ENCODE results near the gene CUTC. TPM values are rescaled to one million over a fixed set of nuclear protein-coding genes. Genes with fewer than 3 reads are reported as not detected.

CUTC gene
- total RNA-seq, 1 experiment from 2014 or later = 15.0 TPM

DNA sequence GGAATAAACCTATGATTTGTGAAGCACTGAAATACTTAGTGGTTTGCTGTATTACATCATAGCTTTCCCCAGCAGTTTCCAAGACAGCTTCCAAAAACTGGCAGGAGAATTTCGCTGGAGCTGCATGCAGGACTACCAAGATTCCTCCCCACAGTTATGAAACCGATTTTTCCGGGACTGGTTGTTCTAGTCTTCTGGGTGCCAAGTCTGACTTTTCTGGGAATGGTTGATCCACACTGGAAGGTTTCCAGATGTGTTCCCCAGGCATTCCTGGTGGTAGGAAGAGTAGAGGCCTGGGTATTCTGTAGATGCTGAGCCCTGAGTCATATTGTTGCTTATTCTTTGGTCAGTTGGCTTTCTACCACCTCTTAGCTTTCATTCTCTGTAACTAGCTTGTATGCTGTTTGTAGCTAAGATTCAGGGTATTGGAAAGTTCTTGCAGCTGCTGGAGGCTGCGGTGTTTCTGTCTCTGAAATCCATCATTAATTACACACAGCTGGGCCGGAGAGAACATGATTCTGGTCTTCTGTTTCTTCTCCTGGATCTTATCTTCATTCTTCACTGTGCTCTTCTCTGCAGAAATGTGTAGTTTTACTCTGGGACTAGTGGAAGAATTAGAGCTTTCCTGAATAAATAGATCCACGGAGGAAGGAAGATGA is 56.7 kb downstream of the CUTC start:
- peak; percentile 98 for DNase-seq (ENCODE audit: unreplicated experiment)
- no peak overlapping the region for H3K27ac Mint-ChIP-seq (ENCODE audit: low read depth, unreplicated experiment)
- POLR2A ChIA-PET = interaction anchor here (0.7 to 2.2 kb wide), 8 partner anchors 9 to 195 kb away, joined by 3 to 33 read pairs (median 4); partner anchors contain the start of genes COX15 and CUTC
- CTCF ChIA-PET = interaction anchor here (0.6 to 1.8 kb wide), 5 partner anchors 56 to 209 kb away, joined by 3 to 11 read pairs (median 4); partner anchors contain the start of genes COX15 and CUTC
- peaks cover 30% of the 10 kb centered on the region for H3K4me1 Mint-ChIP-seq (ENCODE audit: insufficient read depth, unreplicated experiment)
- peaks cover 27% of the 10 kb centered on the region for H3K36me3 Mint-ChIP-seq (ENCODE audit: insufficient read depth, unreplicated experiment)
- no peak overlapping the region for H3K4me3 Mint-ChIP-seq (ENCODE audit: unreplicated experiment)
- H3K9me3 Mint-ChIP-seq (ENCODE audit: unreplicated experiment) = no peaks in the 10 kb centered on the region
- TF ChIP-seq, protein P1, sequence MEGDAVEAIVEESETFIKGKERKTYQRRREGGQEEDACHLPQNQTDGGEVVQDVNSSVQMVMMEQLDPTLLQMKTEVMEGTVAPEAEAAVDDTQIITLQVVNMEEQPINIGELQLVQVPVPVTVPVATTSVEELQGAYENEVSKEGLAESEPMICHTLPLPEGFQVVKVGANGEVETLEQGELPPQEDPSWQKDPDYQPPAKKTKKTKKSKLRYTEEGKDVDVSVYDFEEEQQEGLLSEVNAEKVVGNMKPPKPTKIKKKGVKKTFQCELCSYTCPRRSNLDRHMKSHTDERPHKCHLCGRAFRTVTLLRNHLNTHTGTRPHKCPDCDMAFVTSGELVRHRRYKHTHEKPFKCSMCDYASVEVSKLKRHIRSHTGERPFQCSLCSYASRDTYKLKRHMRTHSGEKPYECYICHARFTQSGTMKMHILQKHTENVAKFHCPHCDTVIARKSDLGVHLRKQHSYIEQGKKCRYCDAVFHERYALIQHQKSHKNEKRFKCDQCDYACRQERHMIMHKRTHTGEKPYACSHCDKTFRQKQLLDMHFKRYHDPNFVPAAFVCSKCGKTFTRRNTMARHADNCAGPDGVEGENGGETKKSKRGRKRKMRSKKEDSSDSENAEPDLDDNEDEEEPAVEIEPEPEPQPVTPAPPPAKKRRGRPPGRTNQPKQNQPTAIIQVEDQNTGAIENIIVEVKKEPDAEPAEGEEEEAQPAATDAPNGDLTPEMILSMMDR (IDR thresholded peaks at IDR 0.05; ENCODE audit: unreplicated experiment) = no peak
- H3K27me3 Mint-ChIP-seq (ENCODE audit: insufficient read depth, unreplicated experiment) = no peaks in the 10 kb centered on the region
- intact Hi-C loops (cut with micrococcal nuclease) = no loop called here
- BruUV-seq (replicated peaks) = no TSS peak

DNA sequence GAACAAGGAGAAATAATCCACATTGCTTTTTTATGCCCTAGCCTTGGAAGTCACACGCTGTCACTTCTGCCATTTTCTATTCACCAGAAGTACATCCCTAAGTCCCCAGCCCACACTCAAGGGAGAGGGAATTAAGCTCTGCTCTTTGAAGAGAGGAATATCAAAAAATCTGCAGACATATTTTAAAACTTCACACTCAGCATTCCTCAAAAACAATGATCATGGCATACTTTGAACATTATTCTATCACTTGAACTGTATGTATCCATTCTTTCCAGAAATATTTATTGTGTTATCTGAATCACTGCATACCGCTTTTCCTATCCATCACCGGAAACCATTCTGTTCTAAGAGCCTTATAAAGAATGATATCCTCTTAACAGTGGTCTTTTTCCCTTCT is 59.8 kb downstream of the CUTC start:
- Mint-ChIP-seq H3K4me3 (ENCODE audit: unreplicated experiment) (no peak overlapping the region), H3K27me3 (ENCODE audit: insufficient read depth, unreplicated experiment) (no peaks in the 10 kb centered on the region), H3K4me1 (ENCODE audit: insufficient read depth, unreplicated experiment) (peaks cover 14% of the 10 kb centered on the region), H3K27ac (ENCODE audit: low read depth, unreplicated experiment) (no peak overlapping the region), H3K36me3 (ENCODE audit: insufficient read depth, unreplicated experiment) (peaks cover 25% of the 10 kb centered on the region), H3K9me3 (ENCODE audit: unreplicated experiment) (no peaks in the 10 kb centered on the region)
- no peak for DNase-seq (ENCODE audit: unreplicated experiment)
- ChIA-PET CTCF (interaction anchor here (1.2 kb wide), 1 partner anchor 11 kb away, joined by 3 read pairs; no protein-coding TSS in a partner anchor), POLR2A (interaction anchor here (1.0 to 2.0 kb wide), 2 partner anchors 9 to 60 kb away, joined by 3 to 7 read pairs; partner anchors contain the start of genes COX15 and CUTC)
- TF ChIP-seq, protein P1 (IDR thresholded peaks at IDR 0.05; ENCODE audit: unreplicated experiment) = no peak
- BruUV-seq (replicated peaks) = no TSS peak
- intact Hi-C loops (cut with micrococcal nuclease) = no loop called here

DNA sequence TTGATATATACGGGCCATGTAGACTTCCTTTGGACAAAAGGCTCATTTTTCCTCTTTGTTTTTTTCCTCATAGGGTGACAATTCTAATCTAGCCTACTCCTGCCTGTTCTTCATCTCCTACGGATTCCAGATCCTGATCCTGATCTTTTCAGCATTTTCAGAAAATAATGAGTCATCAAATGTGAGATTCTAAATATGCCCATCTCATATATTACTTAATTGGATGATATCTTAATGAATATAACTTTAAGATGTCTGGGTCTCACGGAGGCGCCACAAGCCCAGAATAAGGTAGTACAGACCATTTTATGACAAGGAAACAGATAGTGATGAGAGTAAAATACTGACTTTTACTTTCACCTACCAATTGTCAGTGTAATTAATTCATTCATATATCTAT is 61.8 kb downstream of the CUTC start:
- peaks cover 5% of the 10 kb centered on the region for H3K4me1 Mint-ChIP-seq (ENCODE audit: insufficient read depth, unreplicated experiment)
- no peak for DNase-seq (ENCODE audit: unreplicated experiment)
- intact Hi-C loops (cut with micrococcal nuclease) = no loop called here
- TF ChIP-seq, protein P1 (IDR thresholded peaks at IDR 0.05; ENCODE audit: unreplicated experiment) = no peak
- BruUV-seq (replicated peaks) = no TSS peak
- H3K27ac Mint-ChIP-seq (ENCODE audit: low read depth, unreplicated experiment) = no peak overlapping the region
- POLR2A ChIA-PET = interaction anchor here (1.1 to 2.0 kb wide), 2 partner anchors 13 to 62 kb away, joined by 3 to 7 read pairs; partner anchors contain the start of genes COX15 and CUTC
- H3K9me3 Mint-ChIP-seq (ENCODE audit: unreplicated experiment) = no peaks in the 10 kb centered on the region
- CTCF ChIA-PET = no interaction called here
- peaks cover 27% of the 10 kb centered on the region for H3K36me3 Mint-ChIP-seq (ENCODE audit: insufficient read depth, unreplicated experiment)
- no peak overlapping the region for H3K4me3 Mint-ChIP-seq (ENCODE audit: unreplicated experiment)
- no peaks in the 10 kb centered on the region for H3K27me3 Mint-ChIP-seq (ENCODE audit: insufficient read depth, unreplicated experiment)

DNA sequence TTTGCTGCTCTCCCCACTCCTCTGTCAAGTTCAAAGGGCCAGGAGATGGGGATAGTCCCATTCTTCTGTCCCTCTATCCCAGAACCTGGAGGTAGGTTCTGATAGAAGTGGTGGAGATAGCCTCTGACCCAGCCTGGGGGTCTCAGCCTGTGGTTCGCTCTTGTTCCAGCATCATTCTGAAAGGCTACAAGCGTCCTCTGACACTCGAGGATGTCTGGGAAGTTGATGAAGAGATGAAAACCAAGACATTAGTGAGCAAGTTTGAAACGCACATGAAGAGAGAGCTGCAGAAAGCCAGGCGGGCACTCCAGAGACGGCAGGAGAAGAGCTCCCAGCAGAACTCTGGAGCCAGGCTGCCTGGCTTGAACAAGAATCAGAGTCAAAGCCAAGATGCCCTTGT is 64.9 kb downstream of the CUTC start:
- Mint-ChIP-seq H3K36me3 (ENCODE audit: insufficient read depth, unreplicated experiment) (peaks cover 27% of the 10 kb centered on the region), H3K27ac (ENCODE audit: low read depth, unreplicated experiment) (no peak overlapping the region), H3K4me1 (ENCODE audit: insufficient read depth, unreplicated experiment) (no peaks in the 10 kb centered on the region), H3K27me3 (ENCODE audit: insufficient read depth, unreplicated experiment) (no peaks in the 10 kb centered on the region), H3K4me3 (ENCODE audit: unreplicated experiment) (no peak overlapping the region), H3K9me3 (ENCODE audit: unreplicated experiment) (no peaks in the 10 kb centered on the region)
- BruUV-seq (replicated peaks) = no TSS peak
- intact Hi-C loops (cut with micrococcal nuclease) = no loop called here
- ChIA-PET POLR2A (interaction anchor here (0.6 to 3.4 kb wide), 3 partner anchors 8 to 14 kb away, joined by 3 to 14 read pairs (median 3); no protein-coding TSS in a partner anchor), CTCF (no interaction called here)
- DNase-seq (ENCODE audit: unreplicated experiment) = no peak
- TF ChIP-seq, protein P1 (IDR thresholded peaks at IDR 0.05; ENCODE audit: unreplicated experiment) = no peak

All from MCF 10A (cell line).